Stomach (tissue), 4 donors: ENCODE measurements around the gene C2orf76.

Source experiments
- CTCF ChIP-seq, 7 experiments: fragments of 450-650 bp in 4 of 7; fragments of 200-600 bp in 3 of 7; sonication (generic) in 3 of 7; IDR thresholded peaks; one replicate each; pipeline ENCODE4 v1.5.1; 2016 to 2019; ENCODE audit warnings: antibody characterized with exemption in 7 of 7, control low read depth in 2 of 7, mild to moderate bottlenecking in 1 of 7
- POLR2A ChIP-seq, 4 donors: fragments of 450-650 bp; IDR thresholded peaks; one replicate each; pipeline ENCODE4 v1.6.1; 2016; ENCODE audit warnings: antibody characterized with exemption in 4 of 4, control low read depth in 2 of 4, mild to moderate bottlenecking in 1 of 4, moderate library complexity in 1 of 4
- POLR2AphosphoS5 ChIP-seq, 3 donors: sonication (generic); formaldehyde crosslinking; IDR thresholded peaks; one replicate each; pipeline ENCODE4 v1.6.1; 2016; ENCODE audit warnings: antibody characterized with exemption in 3 of 3

- no peak for TF ChIP-seq POLR2A (IDR thresholded peaks at IDR 0.05)
- no peak for TF ChIP-seq CTCF (IDR thresholded peaks at IDR 0.05)
- no peak for TF ChIP-seq POLR2AphosphoS5 (IDR thresholded peaks at IDR 0.05)
Observed at GRCh38 chr2:119311831-119312230, 54.8 kb downstream of the C2orf76 start.
